Purkinje cell (primary cell): ENCODE measurements around the gene HAPLN1. TPM values are rescaled to one million over a fixed set of nuclear protein-coding genes. Genes with fewer than 3 reads are reported as not detected.

Source experiments
- polyA plus RNA-seq: library from polyadenylated mRNA; unstranded; fragments of >200 nt; fragmentation: Nextera tagmentation; gene quantifications from 2 replicates; pipeline ENCODE4 v1.2.1, GENCODE V29; 2014

Gene HAPLN1
- 1.2 TPM in 1 of 2 replicates, not detected in the other for polyA plus RNA-seq

DNA sequence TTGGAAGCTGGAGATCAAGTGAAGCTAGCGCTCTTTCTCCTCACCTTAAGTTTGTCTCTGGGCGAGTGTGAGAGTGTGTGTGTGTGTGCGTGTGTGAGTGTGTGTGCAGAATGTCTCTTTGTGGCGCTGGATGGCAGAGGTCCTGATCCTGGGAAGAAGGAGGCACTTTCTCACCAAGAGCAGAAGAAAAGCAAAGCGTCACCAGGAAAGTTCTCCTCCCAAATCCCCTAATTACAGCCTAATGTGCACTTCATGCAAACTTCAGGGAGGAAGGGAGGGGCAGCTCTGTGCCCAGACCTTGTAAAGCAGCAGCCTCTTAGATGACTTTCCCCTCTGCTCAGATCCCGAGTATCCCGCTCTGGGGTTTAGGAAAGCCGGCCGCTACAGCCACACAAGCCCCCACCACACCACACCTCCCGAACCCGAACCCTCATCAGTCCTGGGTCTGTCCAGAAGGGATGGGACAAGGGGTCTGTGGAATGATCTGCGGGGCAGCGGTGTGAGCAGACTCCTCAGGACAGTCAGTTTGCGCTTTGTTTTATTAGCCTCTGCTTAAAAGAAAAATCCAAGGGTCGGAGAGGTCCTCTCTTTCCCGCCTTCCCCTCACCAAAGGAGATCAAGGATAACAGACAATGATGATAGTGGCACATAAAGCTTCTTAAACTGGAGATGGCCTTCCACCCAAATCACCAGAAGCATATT is at the start of gene HAPLN1:
TSS of gene HAPLN1 (minus strand) at position 20 of the 702 bp plus-strand sequence. CDS start 47,332 bp downstream, outside the sequence.

Other genes with a start within 250 kb of the HAPLN1 start
- gene VCAN, start 249.1 kb downstream of the HAPLN1 start, polyA plus RNA-seq = 16.2 and 21.5 TPM in 2 replicates